Activated gamma-delta T cell treated with Interleukin-2 at 50 U/mL for 16 hours (primary cell): Measurements from ENCODE around the gene RASSF4.

Experiments used
- DNase-seq: peaks from one replicate; pipeline ENCODE4 v3.0.0-alpha.2; 2020

Gene RASSF4

GRCh38 chr10:44949127-44949802 is 10.3 kb upstream of the RASSF4 start:
- DNase-seq, result no peak

DNA sequence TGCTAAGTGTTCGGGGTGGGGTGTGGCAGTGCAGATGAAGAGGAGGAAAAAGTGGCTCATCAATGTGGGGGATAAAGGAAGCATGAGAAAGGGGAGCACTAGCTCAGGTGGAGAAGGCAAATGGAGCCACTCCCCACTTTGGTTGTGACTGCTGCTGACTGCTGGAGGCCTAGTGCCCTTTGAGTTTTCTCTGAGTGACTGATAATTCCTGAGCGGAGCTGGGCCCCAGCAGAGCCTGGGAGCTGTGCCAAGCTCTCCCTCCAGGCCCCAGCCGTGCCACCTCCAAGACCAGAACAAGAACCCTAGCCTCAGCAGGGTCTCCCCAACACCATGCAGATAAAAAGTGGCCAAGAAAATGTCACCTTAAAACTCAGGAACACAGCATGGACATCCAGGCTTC is 9.7 kb upstream of the RASSF4 start:
- no peak for DNase-seq

- DNase-seq, result no peak
Measured at GRCh38 chr10:44950326-44951225, 9.0 kb upstream of the RASSF4 start.

DNA sequence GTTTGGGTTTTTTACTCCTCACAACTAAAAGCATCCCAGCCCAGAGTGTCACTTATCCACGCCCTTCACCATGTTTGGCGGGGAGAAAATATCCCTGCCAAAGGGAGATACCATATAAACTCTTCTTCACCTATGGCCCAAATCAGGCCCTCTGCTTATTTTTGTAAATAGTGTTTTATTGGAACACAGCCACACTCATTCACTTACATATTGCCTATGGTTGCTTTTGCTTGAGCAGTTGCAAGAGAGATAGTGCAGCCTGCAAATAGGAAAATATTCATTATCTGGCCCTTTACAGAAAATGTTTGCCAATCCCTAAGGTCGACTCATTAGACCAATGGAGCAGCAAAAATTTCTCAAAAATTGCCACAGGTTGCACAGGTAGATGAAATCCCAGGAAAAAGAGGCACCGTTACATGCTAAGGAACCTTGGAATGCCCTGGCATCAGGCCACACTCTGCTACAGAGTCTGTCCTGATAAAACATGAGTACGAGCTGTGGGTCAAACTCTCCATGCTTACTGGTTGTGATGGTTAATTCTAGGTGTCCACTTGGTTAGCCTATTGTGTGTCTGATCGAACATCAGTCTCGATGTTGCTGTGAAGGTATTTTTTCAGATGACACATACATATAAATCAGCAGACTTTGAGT is 7.9 kb upstream of the RASSF4 start:
- DNase-seq, result no peak

- DNase-seq, result no peak
Measured at GRCh38 chr10:44952779-44953231, 6.8 kb upstream of the RASSF4 start.

GRCh38 chr10:44954042-44954441 is 5.6 kb upstream of the RASSF4 start:
- DNase-seq, result no peak

- no peak for DNase-seq
Measured at GRCh38 chr10:44954962-44955361, 4.6 kb upstream of the RASSF4 start.

- no peak for DNase-seq
Measured at GRCh38 chr10:44955413-44956070, 4.1 kb upstream of the RASSF4 start.

DNA sequence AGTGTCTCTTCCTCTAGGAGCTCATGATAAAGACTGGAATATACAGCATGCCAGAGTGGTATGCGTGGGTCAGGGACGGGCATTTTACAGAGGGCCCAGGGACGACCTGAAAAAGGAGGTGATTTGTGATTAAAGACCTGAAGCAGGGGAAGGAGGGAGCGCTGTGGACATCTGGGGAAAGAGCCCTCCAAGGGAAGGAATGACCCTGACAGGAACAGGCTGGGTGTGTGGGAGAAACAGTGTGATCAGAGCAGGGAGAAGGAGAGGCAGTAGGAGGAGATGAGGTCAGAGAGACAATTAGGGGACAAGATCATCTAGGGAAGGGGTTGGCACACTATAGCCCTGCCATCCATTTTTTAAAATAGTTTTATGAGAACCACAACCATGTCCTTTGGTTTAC is 3.4 kb upstream of the RASSF4 start:
- DNase-seq, result no peak

GRCh38 chr10:44956717-44957706 is 2.6 kb upstream of the RASSF4 start:
- no peak for DNase-seq

DNA sequence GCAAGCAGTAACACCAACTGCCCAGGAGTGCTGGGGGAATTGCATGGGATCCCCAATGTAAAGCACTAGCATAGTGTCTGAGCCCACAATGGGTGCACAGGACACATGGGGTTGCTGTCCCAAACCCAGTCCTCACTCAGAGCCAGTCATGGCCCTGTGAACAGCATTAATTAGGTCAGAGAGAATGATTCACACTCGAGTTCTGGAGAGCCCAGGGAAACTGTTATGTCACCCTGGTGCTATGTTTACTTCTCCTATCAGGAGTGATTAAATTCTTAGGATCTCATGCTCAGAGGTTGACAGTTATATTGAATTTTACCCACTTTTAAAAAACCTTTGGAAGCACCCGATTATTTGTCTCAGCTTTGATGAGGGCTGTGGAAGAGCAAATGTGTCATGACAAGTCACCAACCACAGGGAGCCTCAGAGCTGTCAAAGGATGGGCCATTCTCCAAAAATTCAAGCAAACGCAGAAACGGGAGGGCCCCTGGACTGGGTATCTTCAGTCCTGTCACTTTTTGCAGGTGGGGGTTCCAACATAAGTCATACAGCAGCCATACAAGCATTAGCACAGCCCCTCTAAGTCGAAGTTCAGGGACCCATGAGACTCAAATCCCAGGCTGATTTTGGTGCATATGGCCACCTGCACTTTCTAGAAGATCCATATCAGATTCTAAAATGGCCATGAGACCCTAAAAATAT is 1.3 kb upstream of the RASSF4 start:
- DNase-seq, result no peak

GRCh38 chr10:44958898-44959246 is 730 bp upstream of the RASSF4 start:
- no peak for DNase-seq

DNA sequence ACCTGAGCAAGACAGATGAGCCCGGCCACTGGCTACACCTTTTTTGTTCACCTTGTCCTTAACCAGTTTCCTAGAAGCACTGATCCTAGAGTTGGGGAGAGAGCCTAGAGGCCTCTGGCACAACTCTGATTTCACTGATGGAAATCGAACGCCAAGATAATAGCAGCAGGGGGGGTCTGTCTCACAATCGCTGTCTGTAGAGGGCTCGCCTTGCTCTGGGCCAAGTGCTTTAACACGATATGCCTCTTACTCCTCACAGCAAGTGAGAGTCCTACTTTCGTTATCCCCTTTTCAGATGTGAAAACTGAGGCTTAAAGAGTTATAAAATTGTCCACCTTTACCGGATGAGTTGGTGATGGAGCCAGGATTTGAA is 472 bp downstream of the RASSF4 start:
- DNase-seq, result no peak

- DNase-seq, result no peak
Measured at GRCh38 chr10:44960482-44961229, 1.1 kb downstream of the RASSF4 start.

- DNase-seq, result no peak
Measured at GRCh38 chr10:44961230-44961571, 1.6 kb downstream of the RASSF4 start.

DNA sequence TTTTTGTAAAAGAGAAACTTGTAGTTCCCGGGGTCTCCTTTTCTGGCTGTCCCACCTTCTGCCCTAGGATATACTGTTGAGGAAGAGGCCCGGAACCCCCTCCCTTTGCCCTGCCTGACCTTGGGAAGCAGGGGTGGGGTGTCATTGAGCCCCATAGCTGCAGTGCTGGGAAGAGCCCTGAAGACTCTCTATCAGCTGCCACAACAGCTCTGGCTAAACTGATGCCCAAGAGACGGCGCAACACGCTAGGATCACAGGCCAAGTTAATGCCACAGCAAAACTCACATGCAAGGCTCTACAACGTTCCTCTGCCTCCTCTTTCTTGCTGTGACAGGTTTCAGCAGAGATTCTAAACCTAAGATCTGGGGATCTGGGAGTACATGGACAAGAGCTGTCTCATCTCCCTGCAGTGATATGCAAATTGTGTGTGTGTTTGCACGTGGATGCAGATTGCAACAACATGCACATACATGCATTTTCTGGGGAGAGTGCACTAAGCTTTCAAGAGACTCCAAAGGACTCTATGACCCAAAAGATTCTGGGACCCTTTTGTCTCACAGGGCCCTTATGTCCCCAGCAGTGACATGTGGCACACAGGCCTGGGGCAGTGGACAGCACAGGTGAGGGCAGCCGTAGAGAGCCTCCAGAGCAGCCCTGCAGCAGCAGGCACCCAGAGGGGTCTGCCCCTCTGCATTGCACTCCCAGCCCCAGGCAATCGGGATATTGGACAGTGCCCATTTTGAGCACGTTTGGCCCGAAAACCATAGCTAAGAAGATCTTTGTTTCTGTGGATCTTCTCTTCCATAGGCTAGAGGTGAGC is 2.5 kb downstream of the RASSF4 start:
- DNase-seq, result no peak

DNA sequence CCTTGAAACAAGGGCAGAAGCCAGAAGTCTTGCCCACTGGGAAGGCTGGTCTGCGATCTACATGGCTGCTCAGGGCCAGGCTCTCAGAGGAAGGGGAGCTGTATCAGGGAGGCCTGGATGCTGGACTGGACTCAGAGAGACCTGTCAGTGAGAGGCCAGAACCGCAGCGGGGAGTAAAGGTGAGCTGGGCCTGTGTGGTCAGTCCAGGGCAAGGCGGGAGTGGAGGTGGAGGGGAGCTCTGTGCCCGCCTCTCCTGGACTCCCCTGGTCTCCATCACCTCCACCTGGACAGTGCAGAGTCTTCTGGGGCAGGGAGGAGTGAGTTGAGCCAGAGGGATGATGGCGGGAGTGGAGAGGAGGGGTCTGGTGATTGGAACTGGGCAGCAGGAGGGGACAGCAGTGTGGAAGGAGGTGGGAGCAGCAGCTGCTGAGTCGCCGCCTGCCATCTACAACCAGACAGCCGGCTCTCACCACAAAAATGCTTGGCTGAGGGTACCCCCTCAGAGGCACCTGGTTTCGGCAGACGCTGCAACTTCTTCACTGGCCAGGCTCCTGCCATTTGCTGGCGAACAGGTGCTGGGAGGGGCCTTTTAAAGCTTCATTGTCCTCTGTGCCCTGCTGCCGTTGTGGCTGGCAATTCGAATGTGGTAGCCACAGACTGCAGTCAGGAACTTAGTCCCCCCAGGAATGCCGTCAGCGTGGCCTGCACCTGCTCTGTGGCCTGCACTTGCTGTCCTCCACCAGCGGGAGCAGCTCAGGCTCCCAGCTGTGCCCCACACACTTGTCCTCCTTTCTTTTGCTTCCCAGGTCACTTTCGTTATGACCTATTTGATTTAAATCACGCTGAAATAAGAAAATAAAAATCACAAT is 3.5 kb downstream of the RASSF4 start:
- DNase-seq, result no peak

GRCh38 chr10:44963772-44964633 is 4.4 kb downstream of the RASSF4 start:
- no peak for DNase-seq
